ENCODE results near the gene PLCB4.

The PLCB4 gene

GRCh38 chr20:9507544-9508239, 438.8 kb downstream of the PLCB4 start:
- no peak for DNase-seq

- no peak for DNase-seq
These were observed 439.4 kb downstream of the PLCB4 start for GRCh38 chr20:9508240-9508661.

GRCh38 chr20:9508696-9509178, 439.9 kb downstream of the PLCB4 start:
- no peak for DNase-seq

GRCh38 chr20:9509246-9509645, 440.4 kb downstream of the PLCB4 start:
- no peak for DNase-seq

- no peak for DNase-seq
These were observed 442.0 kb downstream of the PLCB4 start for GRCh38 chr20:9510911-9511310.

GRCh38 chr20:9514072-9514460, 445.2 kb downstream of the PLCB4 start:
- DNase-seq = no peak

GRCh38 chr20:9514461-9515213, 445.8 kb downstream of the PLCB4 start, which contains the start of gene LAMP5:
Gene LAMP5 (plus strand): TSS chr20:9514590. CDS start chr20:9514853, 263 bp downstream.
- DNase-seq = no peak

GRCh38 chr20:9515214-9515585, 446.3 kb downstream of the PLCB4 start:
- no peak for DNase-seq

- DNase-seq = no peak
These were observed 446.9 kb downstream of the PLCB4 start for GRCh38 chr20:9515741-9516233.

- DNase-seq = no peak
These were observed 447.5 kb downstream of the PLCB4 start for GRCh38 chr20:9516234-9516871.

- no peak for DNase-seq
These were observed 448.6 kb downstream of the PLCB4 start for GRCh38 chr20:9517297-9518162.

GRCh38 chr20:9518576-9519175, 449.8 kb downstream of the PLCB4 start:
- DNase-seq = no peak

- DNase-seq = no peak
These were observed 451.2 kb downstream of the PLCB4 start for GRCh38 chr20:9520086-9520485.

- no peak for DNase-seq
These were observed 454.7 kb downstream of the PLCB4 start for GRCh38 chr20:9523636-9524035.

Data from T-helper 9 cell (primary cell).